ENCODE results near the gene HOXD8.

The HOXD8 gene

DNA sequence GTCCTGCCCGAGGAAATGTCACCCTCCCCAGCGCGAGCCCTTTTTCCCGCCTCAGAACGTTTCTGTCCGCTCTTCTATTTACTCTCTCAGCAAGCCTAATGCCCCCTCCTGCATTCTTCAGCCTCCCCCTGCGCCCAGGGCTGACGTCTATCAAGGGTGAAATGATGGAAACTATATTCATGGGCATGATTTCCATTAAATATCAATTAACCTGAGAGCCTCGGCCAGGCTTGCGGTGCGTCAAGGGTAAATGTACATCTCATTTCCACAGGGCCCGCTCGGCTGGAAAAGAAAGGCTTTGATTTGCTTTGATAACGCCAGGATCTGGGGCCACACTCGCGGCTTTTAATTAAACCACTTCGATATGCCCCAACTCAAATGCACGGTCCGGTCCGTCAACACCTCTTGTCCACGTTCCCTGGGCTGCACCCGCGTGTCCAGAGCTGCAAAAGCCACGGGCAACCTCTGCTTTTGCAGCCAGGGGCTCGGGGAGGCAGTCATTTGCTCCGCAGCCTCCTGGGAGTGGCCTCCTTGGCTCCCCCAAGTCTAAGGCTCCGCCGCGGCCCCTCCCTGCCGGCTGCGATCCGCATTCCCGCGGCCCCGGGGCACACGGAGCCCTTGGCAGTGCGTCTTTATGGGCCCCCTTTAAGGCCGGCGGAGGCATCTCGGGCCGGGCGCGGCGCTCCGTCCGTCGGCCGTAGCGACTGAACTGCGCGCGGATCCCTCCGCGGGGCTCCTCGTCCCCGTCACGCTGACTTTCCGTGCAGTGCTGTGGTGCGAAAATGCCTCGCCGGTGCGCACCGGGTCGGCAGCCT is at the start of gene HOXD8:
HOXD8 (plus strand) TSS at position 724 of the 815 bp plus-strand sequence. CDS start 662 bp downstream, outside the sequence.
- FAIRE-seq: no peak
- peak; percentile 72 for DNase-seq (ENCODE audit: low spot score)

- DNase-seq (ENCODE audit: low spot score) (no peak), FAIRE-seq (no peak)
Measured at GRCh38 chr2:176079831-176080539, 49.5 kb upstream of the HOXD8 start.

GRCh38 chr2:176080540-176081375 is 48.7 kb upstream of the HOXD8 start:
- no peak for FAIRE-seq
- no peak for DNase-seq (ENCODE audit: low spot score)

DNA sequence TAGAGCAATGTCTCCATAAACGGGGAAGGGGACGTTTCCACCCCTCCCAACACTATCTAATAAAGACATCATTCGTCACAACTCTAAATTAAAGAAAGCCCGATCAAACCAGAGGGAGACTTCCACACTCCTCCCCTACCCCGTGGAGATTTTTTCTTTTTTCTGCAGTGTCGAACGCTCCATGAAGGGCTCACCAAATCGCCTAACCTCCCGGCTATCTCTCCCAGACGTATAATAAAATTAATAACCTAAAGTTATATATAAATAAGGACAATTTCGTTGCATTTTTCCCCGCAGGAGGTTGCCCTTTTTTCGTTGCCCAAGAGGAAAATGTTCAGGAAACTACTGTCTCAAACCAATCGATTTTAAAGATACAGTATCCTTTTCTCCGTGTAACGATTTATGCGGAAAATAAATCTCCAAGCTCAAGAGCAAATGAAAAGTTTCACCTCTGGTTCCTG is 48.1 kb upstream of the HOXD8 start:
- FAIRE-seq (no peak), DNase-seq (ENCODE audit: low spot score) (no peak)

- FAIRE-seq (no peak), DNase-seq (ENCODE audit: low spot score) (no peak)
Measured at GRCh38 chr2:176081837-176082524, 47.5 kb upstream of the HOXD8 start.

GRCh38 chr2:176082525-176082823 is 47.0 kb upstream of the HOXD8 start:
- FAIRE-seq (no peak), DNase-seq (ENCODE audit: low spot score) (no peak)

DNA sequence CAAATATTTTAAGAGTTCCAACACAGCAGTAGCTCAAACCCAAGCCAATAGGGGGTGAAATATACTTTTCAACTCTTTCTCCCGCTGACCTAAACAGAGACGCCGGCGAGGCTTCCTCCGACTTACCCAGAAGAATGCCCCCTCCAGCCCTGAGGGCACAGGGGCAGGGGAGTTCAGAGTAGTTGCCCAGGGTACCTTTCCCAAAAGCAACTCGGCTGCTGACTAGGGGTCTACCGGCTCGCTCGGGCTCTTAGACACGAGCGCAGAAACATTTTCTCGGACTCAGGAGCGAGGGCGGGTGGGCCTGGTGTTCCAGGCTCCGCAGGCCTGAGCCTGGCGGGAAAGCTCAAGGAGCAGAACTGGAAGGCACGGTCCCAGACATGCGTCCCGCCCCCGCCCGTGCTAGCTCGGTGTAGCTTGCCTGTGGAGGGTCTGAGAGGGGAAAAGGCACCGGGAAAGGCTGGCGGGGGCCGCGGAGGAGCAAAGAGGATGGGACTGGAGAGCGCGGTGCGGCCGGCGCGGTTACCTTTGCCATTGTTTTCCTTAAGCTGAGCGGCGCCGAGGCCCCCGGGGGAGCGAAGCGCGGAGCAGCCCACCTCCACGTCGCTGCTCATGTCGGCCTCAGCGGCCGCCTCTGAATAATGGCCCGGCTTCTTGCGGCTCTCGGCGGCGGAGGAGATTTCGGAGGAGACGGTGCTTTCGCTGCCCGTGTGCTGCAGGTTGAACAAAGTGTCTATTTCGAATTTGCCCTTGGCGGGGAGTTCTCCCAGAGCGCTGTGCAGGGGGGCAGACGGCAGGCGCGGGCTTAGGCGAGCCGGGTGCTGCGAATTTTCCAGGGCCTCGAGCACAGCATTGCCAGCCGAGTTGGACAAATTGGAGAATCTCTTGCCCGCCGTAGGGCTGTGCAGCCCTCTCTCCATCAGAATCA is 46.4 kb upstream of the HOXD8 start:
- FAIRE-seq (no peak), DNase-seq (ENCODE audit: low spot score) (no peak)

GRCh38 chr2:176083796-176084261 is 45.7 kb upstream of the HOXD8 start, which contains the start of gene EVX2:
EVX2 (minus strand) TSS chr2:176083962; CDS start chr2:176083776, 186 bp downstream.
- no peak for DNase-seq (ENCODE audit: low spot score)

DNA sequence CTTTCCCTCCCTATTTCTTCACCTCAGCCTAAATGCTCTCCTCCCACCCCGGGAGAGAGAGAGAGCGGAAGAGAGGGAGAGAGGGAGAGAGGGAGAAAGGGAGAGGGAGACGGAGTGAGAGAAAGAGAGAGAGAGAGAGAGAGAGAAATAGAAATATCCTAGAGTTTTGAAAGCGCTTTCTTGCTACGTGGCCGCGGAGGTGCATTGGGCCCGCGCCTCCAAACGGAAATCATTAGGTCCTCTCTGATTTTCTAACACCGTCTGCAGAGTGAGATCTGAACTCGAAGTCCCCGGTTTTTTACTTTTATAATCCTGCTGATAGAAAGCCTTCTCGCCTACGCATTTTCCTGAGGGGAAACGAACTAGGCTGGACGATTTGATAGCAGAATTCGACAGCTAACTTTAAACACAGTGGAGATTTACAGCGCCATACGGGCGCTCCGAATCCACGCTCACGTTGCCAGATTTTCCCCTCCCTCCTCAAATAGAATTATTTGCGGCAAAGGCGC is 44.8 kb upstream of the HOXD8 start:
- DNase-seq (ENCODE audit: low spot score): no peak
- no peak for FAIRE-seq

More at GRCh38 chr2:176083796-176084261, 45.7 kb upstream of the HOXD8 start, which contains the start of gene EVX2:
- no peak for FAIRE-seq

- FAIRE-seq: no peak
- DNase-seq (ENCODE audit: low spot score): no peak
Measured at GRCh38 chr2:176085120-176085788, 44.3 kb upstream of the HOXD8 start.

DNA sequence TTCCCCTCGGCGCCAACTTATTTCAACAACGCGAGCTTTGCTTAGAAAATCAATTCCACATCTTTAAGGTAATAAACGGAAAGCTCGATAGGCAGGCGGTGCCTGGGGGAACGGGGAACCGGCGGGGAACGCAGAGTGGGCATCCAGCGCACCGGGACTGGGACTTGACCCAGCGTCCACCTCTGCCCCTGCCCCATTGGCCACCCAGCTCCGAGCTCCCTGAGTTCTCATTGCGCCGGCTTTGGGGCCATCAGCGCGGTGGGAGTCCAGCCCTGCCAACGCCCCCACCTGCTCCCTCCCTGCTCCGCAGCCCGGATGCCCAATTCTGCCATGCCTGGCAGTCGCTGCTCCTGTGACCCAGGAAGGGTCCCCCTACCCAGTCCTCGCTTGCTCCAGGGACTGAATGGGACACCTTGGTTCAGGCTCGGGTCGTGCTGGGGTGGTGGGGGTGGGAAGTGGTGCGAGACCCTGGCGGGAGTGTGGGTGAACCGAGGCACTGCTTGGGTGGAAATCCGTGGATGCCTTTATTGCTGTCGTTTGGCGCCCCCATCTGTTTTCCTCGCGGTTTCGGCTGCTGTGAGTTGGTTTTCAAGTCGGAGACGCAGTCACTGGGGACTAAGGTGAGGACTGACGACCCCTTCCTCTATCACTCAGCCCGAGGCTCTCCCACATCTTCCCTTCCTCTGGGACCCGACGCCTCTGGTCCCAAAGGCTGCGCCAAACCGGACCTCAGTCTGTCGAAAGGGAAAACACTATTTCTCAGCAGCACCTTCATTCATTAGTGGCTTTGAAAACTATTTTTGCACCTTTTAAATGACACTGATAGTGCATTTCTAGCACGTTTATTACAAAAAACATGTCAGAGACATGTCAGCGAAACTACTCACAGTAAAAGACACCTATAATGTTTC is 43.4 kb upstream of the HOXD8 start:
- DNase-seq (ENCODE audit: low spot score) (peak; percentile 67), FAIRE-seq (no peak)

DNA sequence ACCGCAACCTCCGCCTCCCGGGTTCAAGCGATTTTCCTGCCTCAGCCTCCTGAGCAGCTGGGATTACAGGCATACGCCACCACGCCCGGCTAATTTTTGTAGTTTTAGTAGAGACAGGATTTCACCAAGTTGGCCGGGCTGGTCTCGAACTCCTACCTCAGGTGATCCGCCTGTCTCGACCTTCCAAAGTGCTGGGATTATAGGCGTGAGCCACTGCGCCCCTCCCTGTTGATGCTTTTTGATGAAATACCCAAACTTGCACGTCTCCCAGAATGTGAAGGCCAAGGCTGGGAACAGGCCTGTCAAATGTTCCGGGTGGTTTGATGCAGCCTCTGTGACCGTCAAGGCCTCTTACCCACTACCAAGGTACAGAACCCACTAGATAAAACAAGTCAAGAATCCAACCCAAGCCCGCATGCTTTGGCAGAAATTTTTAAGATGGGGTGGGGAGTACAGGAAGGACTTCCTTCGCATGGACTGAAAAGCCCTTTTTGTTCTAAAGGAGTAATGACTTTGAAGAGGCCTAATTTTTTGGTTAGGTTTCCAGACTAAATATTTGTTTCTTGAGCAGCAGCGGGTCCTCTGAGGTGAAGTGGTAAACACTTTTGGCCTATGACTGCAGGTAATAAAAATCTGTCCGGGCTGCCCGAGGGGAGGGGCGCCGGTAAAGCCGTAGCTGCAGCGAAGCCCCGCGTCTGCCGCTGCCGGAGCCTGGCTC is 42.0 kb upstream of the HOXD8 start:
- no peak for FAIRE-seq
- no peak for DNase-seq (ENCODE audit: low spot score)

DNA sequence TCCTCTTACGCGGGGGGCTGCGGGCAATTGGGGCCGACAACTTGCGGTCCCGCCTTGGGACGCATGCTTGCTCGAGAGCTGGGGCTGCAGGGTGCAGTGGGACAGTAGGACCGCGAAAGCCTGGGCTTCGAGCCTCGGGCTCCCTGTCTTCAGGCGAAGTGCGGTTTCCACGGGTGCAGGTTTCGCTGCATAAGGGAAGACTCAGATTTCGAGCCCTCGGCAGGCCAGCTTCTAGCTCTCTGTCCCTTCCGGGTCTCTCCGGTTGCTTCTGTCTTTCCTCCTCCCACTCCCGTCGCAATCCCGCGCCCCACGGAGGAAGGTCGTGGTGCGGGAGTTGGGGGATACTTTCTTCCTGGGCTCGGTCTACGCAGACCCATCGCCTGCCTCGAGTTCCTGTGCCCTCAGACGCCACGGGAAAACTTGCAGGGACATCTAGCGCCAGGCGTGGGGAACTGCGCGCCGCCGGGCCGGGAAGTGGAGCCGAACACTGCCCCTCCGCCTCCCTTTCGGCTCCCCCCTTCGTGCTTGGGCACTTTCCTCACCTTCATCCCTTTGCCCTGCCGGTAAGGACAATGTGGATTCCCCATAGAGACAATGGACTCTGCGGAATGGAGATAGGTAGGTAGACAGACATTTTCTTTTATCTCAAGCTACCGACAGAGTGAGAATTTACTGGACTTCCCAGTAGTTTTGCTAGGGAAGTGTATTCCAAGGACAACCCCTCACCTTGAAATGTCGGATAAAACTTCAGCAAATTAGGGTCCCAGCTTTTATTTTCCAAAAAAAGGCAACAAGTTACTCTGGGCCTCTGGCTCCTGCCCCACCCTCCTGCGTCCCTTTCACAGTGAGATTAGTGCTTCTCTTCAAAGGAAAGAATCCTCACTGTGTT is 41.2 kb upstream of the HOXD8 start:
- FAIRE-seq (no peak), DNase-seq (ENCODE audit: low spot score) (peak; percentile 86)

GRCh38 chr2:176088937-176089842 is 40.3 kb upstream of the HOXD8 start:
- FAIRE-seq: no peak
- no peak for DNase-seq (ENCODE audit: low spot score)

DNA sequence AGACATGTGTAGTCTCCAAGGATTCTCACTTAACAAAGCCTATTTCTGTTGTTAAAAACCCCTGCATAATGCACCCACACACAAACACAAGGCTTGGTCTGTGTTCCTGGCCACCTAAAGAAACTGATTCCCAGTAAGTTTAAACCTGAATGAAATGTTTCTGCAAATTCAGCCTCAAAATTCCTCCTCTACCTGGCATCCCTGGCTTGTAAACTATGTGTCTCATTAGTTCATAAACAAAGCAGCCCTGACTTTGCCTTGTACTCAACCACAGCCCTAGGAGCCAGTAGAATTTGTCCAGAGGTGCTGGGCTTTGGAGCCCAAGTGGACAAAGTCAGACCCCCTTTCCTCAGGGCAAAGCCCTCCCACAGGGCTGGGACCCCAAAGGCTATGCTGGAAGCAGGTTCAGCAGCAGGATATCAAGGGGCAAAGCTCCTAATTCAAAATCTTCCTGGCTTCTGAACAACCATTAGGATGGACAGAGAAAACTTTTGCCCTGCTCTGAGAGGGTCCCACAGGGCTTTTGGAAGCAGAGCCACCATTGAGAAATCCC is 39.6 kb upstream of the HOXD8 start:
- no peak for DNase-seq (ENCODE audit: low spot score)
- FAIRE-seq: no peak

All from urothelium cell line (cell line).